ENCODE measurements around the gene POLR3A. TPM values are rescaled to one million over a fixed set of nuclear protein-coding genes. Genes with fewer than 3 reads are reported as not detected.
A peak's percentile ranks its signal among the peaks of the same experiment; 100 is the strongest.

Gene POLR3A
- polyA plus RNA-seq, 4 donors, result 16.1 to 19.7 (median 17.9) TPM

DNA sequence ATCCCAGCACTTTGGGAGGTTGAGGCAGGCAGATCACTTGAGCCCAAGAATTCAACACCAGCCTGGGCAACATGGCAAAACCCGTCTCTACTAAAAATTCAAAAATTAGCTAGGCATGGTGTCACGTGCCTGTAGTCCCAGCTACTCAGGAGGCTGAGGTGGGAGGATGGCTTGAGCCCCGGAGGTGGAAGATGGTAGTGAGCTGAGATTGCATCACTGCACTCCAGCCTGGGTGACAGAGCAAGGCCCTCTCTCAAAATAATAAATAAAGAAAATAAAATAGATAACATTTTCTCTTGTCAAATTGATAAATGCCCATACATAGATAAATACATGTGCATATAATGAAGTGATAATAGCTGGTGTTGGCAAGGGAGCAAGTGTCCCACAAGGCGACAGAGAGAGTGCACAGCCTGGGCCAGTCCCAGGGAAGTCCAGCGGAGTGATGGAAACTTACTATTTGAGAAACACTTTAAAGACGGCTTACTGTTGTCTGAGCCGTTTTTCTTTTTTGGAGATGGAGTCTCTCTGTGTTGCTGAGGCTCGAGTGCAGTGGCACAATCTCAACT lies 69.3 kb downstream of the POLR3A start:
- no peak for DNase-seq (ENCODE audit: low read depth in 4 of 4, low spot score in 3 of 4)

DNA sequence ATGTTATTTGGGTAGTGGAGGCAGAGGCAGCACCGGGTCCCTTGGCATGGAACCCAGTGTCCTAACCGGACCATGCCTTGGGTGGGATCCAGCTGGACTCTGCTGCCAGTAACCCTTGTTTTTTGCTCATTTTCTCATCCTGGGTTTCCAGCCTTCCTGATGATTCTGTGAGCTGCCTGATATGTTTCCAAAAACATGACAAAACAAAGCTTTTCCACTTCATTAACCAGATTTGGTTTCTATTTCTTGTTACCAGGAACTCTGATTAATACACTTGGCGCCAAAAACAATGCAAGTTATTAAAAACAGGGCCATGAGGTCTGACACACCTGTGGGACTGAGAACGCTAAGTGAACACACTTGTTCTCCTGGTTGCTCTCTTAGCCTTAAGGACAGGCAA lies 69.9 kb downstream of the POLR3A start:
- DNase-seq (ENCODE audit: low read depth in 4 of 4, low spot score in 3 of 4), result no peak

DNA sequence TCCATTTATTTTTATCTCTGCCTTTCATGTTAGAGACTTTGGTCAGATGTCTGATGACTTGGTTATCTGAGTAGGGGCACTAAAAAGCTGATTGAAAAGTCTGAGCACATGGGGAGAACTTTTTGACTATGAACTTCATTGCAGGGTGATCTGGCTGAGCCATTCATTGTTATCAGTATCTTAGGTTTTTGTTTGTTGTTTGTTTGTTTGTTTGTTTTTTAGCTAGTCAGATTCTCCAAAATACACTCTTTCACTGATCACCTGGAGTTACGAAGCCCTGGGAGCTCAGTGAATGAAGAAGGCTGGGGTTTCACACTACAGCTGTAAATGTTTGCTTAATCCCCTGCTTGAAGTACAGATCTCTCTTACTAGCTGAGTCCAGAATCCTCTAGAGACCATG lies 74.2 kb downstream of the POLR3A start:
- DNase-seq (ENCODE audit: low read depth in 4 of 4, low spot score in 3 of 4), result no peak

DNA sequence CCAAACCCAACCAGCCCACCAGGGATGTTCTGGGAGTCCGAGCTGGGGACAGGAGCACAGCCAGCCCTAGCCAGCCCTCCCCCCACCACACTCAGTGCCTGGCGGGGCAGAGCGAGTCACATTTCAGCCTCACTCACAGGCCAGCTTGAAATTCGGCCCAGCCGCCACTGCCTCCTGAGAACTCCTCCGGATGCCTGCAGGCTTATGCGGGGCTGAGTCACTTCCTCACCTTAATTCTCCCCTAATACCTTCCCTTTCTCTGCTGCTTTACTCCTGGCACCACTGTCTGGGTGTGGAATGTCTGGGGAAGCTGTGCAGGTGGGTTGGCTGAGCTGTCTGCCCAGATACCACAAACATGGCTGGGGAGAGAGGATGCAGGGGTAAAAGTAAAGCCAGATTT lies 80.1 kb downstream of the POLR3A start:
- DNase-seq (ENCODE audit: low read depth in 4 of 4, low spot score in 3 of 4), result no peak

DNA sequence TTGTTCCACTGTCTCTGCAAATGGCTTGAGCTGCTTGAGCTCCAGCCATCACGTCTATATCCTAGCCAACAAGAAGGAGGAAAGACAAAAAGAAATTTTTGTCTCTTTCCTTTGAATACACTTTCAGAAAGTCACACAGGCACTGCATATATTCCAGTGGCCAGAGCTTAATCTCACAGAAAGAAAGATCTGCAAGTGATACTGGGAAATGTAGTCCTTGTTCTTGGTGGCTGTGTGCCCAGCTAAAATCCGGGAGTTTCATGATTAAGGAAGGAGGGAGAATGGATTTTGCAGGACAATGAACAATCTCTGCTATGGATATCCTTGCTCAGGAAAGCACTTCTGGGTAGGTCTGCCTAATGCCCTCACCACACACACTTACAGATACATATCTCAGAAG lies 83.2 kb downstream of the POLR3A start:
- no peak for DNase-seq (ENCODE audit: low read depth in 4 of 4, low spot score in 3 of 4)

DNA sequence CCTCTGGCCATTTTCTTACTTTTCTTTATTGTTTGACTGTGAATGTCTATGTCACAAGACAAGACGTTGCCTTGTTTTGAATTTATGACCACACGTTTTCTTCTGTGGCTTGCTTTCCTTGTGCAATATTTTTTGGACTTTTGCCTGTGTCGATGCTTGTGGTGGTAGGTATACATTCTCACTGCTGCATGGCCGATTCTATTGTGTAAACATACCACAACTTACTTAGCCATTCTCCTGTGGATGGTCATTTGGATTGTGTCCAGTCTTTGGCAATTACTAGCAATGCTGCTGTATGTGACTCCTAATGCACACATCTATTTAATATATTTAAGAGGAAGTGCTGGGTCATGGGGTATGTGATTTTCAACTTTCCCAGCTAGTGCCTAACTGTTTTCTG lies 84.8 kb downstream of the POLR3A start:
- no peak for DNase-seq (ENCODE audit: low read depth in 4 of 4, low spot score in 3 of 4)

DNA sequence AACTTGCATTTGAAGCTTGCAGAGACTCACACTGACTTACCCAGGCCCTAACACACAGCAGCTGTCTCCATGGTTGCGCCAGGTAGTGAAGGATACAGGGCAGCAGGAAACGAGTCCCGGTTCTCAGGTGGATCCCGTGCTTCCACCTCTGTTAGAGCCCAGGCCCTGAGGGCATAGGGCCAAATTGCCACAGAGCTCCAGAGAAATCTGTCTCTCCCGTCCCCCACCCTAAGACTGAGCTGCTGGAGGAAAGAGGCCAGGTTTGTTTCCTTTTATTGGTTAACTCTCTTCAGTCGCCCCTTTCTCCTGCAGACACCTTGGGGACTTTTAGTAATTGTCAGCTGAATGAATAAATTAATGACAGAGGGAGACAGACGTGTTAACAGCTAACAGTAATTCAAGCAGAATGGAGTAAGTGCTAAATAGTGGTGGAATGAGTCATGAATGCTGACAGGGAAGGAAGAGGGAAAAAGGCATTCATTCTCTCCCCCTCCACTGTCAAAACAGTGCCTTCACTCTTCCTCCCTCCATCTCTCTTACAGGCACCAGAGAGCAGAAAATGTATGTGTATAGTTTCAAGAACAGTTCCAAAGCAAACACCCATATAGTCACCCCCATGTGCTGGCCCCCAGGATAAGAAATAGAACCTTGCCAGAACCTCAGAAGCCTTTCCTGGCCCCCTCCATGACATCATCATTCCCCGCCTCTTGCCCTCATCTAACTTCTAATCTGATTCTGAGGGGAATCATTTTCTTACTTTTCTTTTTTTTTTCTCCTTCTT lies 86.0 kb downstream of the POLR3A start:
- no peak for DNase-seq (ENCODE audit: low read depth in 4 of 4, low spot score in 3 of 4)

DNA sequence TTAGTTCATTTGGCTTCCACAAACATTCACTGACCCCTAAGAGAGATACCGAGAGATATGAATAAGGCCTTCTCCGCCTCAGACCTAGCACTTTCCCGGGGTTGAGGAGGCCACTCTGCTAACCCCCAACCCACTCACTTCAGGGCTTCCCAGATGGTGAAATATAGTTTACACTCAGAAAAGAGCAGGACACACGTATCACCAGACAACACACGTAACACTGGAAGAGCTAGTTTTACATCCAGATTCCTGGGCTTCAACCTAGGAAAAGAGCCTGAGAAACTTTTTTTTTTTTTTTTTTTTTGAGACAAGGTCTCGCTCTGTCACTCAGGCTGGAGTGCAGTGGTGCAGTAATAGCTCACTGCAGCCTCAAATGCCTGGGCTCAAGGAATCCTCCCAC lies 87.5 kb downstream of the POLR3A start:
- no peak for DNase-seq (ENCODE audit: low read depth in 4 of 4, low spot score in 3 of 4)

DNA sequence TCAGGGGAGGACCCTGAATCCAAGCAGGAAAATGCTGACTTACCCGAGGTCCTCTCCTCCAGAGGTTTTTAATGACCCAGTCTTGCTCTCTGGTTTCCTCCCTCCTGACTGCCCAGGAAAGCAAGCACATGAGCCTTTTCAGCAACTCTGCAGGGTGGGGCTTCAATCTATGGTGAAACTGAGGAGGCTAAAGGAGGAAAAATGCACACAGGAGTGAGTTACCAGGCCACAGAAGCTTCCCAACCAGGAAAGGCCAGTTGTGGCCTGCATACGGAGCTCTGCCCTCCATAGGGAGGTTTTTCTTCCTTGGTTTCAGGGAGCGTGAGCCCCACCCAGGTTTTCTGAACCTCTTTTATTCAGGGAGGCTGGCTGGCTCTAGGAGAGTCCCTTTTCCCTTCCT lies 88.7 kb downstream of the POLR3A start:
- no peak for DNase-seq (ENCODE audit: low read depth in 4 of 4, low spot score in 3 of 4)

DNA sequence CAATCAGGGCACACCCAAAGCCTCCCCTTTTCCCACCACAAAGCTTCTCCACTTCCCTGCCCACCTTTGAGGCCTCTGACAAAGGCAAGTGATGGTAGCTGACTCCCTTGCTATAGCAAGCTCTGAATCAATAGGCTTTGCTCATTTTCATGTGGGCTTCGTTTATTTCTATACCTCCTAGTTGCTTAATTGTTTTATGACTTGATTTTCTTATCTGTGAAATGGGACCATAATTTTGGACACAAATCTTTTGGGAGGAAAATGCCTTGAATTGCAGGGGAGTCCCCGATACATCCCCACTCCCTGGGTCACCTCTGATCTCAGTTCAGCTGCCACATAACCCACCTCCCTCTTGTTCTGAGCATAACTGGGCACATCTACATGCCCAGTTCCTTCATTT lies 89.1 kb downstream of the POLR3A start:
- no peak for DNase-seq (ENCODE audit: low read depth in 4 of 4, low spot score in 3 of 4)

DNA sequence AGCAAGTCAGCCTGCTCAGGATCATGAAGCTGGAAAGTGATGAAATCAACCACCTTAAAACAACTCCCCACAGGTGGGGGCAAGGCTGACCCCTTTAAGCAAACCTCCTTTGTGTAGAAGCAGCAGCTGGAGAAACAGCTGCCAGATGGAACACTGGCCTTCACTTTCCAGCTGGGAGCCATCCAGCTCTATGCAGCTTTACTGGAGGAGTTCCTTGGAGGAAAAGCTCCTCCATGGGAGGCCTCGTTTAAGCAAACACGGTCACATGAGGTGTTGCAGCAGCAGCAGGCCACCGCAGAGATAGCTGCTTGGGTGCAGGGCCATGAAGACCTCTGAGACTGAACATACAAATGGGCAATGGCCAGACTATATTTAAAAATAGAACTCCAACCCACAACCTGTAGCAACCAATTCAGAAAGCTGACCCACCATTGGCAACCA lies 89.7 kb downstream of the POLR3A start:
- DNase-seq (ENCODE audit: low read depth in 4 of 4, low spot score in 3 of 4), result peak in 1 of 4 donors; percentile 74

DNA sequence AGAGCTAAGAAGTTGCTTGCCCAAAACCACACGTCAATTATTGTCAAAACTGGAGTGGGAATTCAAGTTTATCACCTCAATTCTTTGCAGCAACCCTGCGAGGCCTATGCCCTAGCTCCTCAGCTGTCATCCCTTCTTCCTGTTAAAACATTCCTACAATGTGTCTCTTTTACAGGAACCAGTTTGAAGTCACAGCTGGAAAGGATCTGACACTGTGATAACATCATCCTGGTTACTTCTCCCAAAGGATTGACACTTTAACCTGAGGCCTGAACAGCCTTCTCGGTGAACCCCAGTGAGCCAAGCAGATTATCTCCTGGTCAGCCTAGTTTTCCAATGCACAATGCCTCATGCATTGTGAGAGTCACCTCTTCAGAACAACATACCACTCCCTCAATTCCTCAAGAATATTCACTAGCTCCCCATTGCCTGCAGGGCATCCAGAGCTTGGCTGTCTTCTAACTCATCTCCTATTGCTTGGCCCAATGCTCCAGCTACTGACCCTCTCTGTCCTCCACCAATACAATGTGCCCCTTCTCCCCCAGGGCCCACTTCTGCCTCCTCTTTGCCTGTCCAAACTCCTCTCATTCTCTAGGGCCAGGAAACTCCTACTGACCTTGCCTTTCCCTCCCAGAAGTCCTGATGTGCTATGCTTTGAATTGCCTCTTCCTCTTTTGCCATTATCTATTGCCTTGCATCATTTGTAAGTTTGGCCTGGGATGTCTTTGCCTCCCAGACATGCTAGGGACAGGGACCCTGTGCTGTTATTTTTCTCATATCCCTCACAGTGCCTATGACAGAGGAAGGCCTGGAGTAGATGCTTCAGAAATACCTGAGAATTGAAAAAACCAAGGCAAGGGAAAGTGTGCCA lies 92.4 kb downstream of the POLR3A start:
- no peak for DNase-seq (ENCODE audit: low read depth in 4 of 4, low spot score in 3 of 4)

DNA sequence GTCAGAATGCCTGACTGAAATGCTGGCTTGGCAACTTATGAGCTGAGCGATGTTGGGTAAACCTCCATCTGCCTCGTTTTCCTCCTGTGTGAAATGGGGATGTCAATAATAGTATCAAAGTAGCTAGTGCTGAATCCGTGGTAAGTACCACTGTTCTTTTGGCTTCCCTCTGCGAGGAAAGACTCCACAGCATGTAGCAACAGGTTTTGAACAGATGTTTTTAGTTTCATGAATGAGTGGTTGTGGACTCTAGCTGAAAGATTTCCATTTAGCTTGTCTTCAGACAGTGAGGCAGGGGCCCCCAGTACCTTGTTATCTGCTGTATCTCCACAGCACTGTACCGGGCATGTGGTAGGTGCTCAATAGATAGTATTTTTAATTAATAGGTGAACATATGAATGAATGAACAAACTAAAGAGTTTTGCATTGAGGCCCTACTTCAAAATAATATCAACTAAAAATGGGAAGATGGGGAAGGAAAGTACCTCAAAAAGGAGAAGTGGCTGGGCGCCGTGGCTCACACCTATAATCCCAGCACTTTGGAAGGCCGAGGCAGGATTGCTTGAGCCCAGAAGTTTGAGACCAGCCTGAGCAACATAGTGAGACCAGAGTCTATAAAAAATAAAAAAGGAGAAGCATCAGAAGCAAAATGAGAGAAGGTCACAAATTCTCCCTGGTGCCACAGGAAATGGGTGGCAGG lies 97.1 kb downstream of the POLR3A start:
- no peak for DNase-seq (ENCODE audit: low read depth in 4 of 4, low spot score in 3 of 4)

DNA sequence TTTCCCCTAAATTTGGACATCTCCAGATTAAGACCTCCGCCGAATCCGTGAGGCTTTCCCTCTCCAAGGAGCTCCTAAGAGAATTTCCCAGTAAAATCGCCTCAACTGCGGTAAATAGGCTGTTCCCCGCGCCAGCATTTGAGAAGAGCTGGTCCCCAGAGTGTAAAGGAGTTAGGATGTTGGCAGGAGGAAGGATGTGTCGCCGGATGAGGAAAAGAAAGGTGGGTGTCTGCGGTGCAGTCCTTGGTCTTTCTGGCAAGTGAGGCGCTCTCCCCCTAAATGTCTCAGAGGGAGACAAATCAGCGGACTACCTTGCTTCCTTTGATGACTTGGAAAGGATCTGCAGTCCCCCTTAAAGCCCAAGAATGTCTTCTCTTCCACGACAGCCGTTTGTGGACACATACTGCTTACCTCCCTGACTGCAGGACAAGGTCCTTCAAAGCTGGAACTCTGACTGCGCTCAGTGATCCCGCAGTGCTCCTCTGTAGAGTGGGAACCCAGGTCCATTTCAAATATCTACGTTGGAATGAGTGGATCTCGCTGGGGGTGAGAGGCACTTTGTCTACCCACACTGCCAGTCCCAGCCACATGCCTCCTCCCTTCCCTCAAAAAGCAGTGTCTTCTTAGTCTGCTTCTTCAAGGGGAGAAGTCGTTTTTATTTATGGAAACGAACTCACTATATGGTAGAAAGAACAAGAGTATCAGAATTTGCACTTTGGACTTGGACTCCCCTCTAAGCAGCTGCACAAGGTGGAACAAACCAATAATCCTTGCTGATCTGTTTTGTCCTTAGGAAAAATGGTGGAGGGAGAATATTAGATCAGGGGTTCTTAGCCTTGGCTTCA lies 101.7 kb downstream of the POLR3A start:
- no peak for DNase-seq (ENCODE audit: low read depth in 4 of 4, low spot score in 3 of 4)

DNA sequence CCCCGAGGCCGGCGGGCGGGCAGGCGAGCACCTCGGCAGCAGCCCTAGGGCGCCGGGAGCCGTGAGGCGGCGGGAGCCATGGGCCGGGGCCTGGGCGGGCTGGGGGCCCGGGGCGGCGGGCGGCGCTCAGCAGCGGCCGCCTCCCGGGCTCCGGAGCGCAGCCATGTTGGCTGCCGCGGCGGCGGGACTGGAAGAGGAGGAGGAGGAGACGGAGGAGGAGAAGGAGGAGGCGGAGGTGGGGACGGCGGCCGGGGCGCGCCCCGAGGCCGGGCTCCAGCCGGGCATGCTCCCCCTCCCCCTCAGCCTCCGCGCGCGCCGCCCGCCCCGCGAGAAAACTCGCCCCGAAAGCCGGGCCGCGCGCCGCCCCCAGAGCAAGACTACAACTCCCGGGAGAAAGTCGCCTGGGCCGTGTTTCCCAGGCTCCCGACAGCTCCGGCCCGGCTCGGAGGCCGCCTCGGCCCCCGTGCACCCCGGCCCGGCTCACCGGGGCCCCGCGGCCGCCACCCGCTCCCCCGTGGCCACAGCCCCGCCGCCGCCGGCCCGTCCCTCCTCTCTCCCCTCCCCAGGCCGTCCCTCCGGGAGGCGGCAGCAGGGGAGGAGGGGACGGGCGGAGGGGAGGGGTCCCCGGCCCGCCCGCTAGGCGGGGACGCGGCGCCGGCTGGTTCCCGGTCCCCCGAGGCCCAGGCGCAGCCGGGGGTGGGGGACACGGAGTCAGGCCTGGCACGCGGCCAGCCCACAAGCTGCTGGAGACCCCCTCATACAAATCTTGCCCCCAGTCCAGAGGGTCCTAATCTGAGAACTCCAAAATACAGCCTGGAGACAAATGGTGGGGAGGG lies 102.5 kb downstream of the POLR3A start, which contains the start of gene DLG5:
TSS of gene DLG5 (minus strand) at position 190 of the 836 bp plus-strand sequence. CDS start 235 bp downstream, outside the sequence.
- no peak for DNase-seq (ENCODE audit: low read depth in 4 of 4, low spot score in 3 of 4)

DNA sequence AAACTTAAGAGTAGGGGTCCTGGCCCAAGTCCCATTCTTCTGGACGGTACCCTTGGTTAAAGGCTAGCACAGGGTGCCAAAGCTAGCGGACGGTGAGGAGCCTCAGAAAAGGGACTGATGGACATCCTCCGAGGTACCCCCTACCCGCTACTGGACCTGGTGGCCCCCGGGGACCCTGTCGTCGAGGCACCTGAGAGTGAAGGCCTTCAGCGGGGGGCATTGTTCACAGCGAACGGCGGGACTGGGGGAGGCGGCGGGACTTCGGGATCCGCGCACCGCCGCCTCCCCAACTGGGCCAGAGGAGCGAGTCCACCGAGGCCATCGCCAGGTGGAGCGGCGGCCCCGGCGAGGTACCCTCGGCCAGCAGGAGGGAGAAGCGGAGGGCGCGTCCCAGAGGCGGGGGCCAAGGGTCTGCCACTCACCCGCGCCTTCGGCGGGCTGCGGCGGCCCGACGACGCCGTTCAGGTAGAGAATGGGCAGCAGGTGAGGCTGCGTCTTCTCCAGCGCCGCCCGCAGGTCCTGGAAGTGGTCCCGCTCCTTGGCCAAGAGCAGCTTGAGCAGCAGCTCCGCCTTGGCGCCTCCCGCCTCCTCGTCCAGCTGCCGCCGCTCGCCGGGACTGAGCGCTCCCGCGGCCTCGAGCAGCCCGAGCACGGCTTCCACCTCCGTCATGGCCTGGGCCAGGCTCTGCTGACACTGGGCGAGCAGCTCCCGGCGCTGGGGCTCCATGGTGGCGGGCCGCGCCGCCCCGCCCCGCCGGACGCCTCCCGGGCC lies 103.3 kb downstream of the POLR3A start:
- no peak for DNase-seq (ENCODE audit: low read depth in 4 of 4, low spot score in 3 of 4)

DNA sequence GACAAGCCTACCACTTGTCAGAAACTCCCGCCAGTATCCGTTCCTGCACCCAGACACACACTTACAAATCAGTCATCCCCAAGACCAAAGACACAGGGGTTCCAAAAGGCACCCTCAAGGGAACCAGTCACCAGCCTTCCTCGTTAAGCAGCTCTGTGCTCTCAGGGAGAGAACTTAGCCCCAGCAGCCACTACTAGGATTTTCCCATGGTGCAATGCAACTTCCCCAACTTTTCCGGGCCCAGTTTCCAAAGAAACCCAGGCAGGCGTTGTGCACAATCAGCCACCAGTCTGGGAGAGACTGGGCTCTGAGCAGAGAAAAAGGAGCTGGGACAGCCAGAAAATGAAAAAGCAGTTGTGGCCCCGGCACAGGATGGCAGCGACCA lies 103.9 kb downstream of the POLR3A start:
- no peak for DNase-seq (ENCODE audit: low read depth in 4 of 4, low spot score in 3 of 4)

DNA sequence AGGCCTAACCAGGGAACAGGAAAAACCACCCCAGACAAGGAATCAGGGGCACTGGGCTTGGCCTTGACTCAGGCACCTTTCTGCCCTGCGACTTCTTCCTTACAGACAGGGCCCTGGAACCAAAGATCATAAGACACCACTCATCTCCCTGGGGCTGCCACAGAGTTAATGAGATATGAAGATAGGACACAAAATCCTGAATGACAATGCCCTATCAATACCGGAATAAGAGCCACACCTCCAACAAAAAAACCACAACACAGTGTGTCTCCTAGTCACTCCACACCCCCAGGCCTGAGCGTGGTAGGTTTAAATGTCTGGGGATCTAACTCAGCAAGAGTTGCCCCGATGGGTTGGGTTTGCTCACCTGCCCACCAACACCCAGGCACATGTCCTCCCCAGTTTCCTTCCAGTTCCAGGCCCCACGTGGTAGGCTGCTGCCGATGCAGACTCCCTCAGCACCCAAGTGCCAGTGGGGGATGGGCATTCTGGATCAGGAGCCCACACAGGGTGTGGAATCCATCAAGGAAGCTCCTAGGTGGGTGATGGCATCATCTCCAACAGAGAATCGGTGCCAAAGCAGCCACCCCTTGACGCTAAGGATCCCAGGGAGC lies 106.6 kb downstream of the POLR3A start:
- no peak for DNase-seq (ENCODE audit: low read depth in 4 of 4, low spot score in 3 of 4)
